GM12875 (cell line): ENCODE results near the gene HCRT.
"Not testable (repeated sequence)": the region's sequence is repeated elsewhere in the genome, so short reads cannot be mapped to it uniquely, and the experiment has no call there.

Source experiments
- H3K4me3 ChIP-seq: one replicate; pipeline ENCODE4 v1.5.1; 2011; ENCODE audit warnings: low read depth, low read length, control low read depth
- CTCF ChIP-seq: IDR thresholded peaks from 2 replicates; pipeline ENCODE4 v1.5.1; 2011; ENCODE audit warnings: low read depth, mild to moderate bottlenecking, control low read depth, inconsistent platforms, low read length, moderate library complexity, borderline replicate concordance; ENCODE audit not compliant: insufficient read depth

The HCRT gene

GRCh38 chr17:42224651-42225050 is 39.4 kb upstream of the HCRT start:
- no peak for TF ChIP-seq CTCF
- H3K4me3 ChIP-seq, result no peak overlapping the region

GRCh38 chr17:42221886-42222745 is 36.9 kb upstream of the HCRT start:
- TF ChIP-seq CTCF, result peak; percentile 74

GRCh38 chr17:42219280-42219679 is 34.0 kb upstream of the HCRT start:
- not testable (repeated sequence) for H3K4me3 ChIP-seq

More at GRCh38 chr17:42221886-42222745, 36.9 kb upstream of the HCRT start:
- H3K4me3 ChIP-seq, result no peak overlapping the region

GRCh38 chr17:42214156-42214555 is 28.9 kb upstream of the HCRT start:
- no peak overlapping the region for H3K4me3 ChIP-seq
- TF ChIP-seq CTCF, result no peak

GRCh38 chr17:42212382-42212781 is 27.1 kb upstream of the HCRT start:
- H3K4me3 ChIP-seq, result no peak overlapping the region
- no peak for TF ChIP-seq CTCF

GRCh38 chr17:42211921-42212341 is 26.7 kb upstream of the HCRT start:
- H3K4me3 ChIP-seq, result not testable (repeated sequence)

- no peak for TF ChIP-seq CTCF
- H3K4me3 ChIP-seq, result no peak overlapping the region
Observed at GRCh38 chr17:42210046-42210445, 24.8 kb upstream of the HCRT start.

- not testable (repeated sequence) for H3K4me3 ChIP-seq
Observed at GRCh38 chr17:42206153-42206612, 20.9 kb upstream of the HCRT start.

- H3K4me3 ChIP-seq, result no peak overlapping the region
- no peak for TF ChIP-seq CTCF
Observed at GRCh38 chr17:42203354-42203753, 18.1 kb upstream of the HCRT start.
